MCF 10A (cell line): ENCODE measurements around the gene C11orf24. TPM values are rescaled to one million over a fixed set of nuclear protein-coding genes. Genes with fewer than 3 reads are reported as not detected.
"Not testable (repeated sequence)": the region's sequence is repeated elsewhere in the genome, so short reads cannot be mapped to it uniquely, and the experiment has no call there.

Source experiments
- BruUV-seq: library from RNA; stranded (reverse); fragments of 400-500 nt; replicated peaks from 2 replicates; lab custom pipeline; 2021; lab: Mats Ljungman, UMichigan
- CTCF ChIA-PET: fragments of 300-600 bp; sonication (Branson Sonifier 250); formaldehyde crosslinking; extraction: SDS; loops from one replicate; lab custom pipeline; 2021; ENCODE audit warnings: antibody characterized with exemption, inconsistent platforms; lab: Yijun Ruan, JAX
- POLR2A ChIA-PET: fragments of 300-600, 350-650 bp; sonication (Branson Sonifier 250); formaldehyde crosslinking; extraction: SDS; loops from one replicate; lab custom pipeline; 2020; ENCODE audit warnings: antibody characterized with exemption, inconsistent platforms; lab: Yijun Ruan, JAX
- DNase-seq: peaks from one replicate; pipeline ENCODE4 v3.0.0-alpha.2; 2018; ENCODE audit not compliant: unreplicated experiment
- H3K27ac Mint-ChIP-seq: one replicate; pipeline ENCODE4 v1.8.0; 2022; ENCODE audit warnings: mild to moderate bottlenecking, low read depth, mixed read lengths; ENCODE audit not compliant: unreplicated experiment
- H3K27me3 Mint-ChIP-seq: one replicate; pipeline ENCODE4 v1.8.0; 2022; ENCODE audit warnings: mixed read lengths; ENCODE audit not compliant: insufficient read depth, unreplicated experiment
- H3K36me3 Mint-ChIP-seq: one replicate; pipeline ENCODE4 v1.8.0; 2022; ENCODE audit warnings: mild to moderate bottlenecking, moderate library complexity, mixed read lengths; ENCODE audit not compliant: insufficient read depth, unreplicated experiment
- H3K4me1 Mint-ChIP-seq: one replicate; pipeline ENCODE4 v1.8.0; 2022; ENCODE audit warnings: mixed read lengths; ENCODE audit not compliant: insufficient read depth, unreplicated experiment
- H3K4me3 Mint-ChIP-seq: one replicate; pipeline ENCODE4 v1.8.0; 2022; ENCODE audit warnings: mild to moderate bottlenecking, moderate library complexity, mixed read lengths; ENCODE audit not compliant: unreplicated experiment
- H3K9me3 Mint-ChIP-seq: one replicate; pipeline ENCODE4 v1.8.0; 2022; ENCODE audit warnings: mixed read lengths; ENCODE audit not compliant: unreplicated experiment
- intact Hi-C: fragments of 100-400 bp; cut with micrococcal nuclease; formaldehyde crosslinking; loops from 2 replicates; pipeline ENCODE4 v1.14.1; 2022
- total RNA-seq: library from RNA; stranded (reverse); gene quantifications from 2 replicates; pipeline ENCODE4 v1.2.3, GENCODE V29; 2022
- TF ChIP-seq, protein P1 (sequence below): fragments of 200-600 bp; IDR thresholded peaks from one replicate; pipeline ENCODE4 v1.8.0; 2022; ENCODE audit warnings: antibody characterized with exemption, mild to moderate bottlenecking; ENCODE audit not compliant: unreplicated experiment

The C11orf24 gene
- total RNA-seq, 1 experiment from 2014 or later, result 69.2 TPM

DNA sequence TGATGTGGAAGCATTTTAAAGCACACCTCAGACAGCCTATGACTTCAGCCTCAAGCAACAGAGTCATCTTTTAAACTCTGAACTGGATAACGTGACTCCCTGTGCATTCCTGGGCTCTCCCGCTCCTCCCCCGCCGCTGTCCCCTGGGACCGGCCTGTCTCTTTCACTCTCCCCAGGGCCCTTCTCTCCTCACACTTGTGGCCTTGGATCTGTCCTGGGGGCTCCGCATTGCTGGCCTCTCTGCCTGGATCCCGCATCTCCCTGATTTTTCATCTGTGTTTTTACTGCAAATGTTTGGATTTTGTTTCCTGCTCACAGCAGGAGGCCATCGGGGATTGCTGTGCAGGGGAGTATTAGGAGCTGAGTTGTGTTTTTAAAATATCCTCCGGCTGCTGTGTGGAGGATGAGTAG lies 15.4 kb downstream of the C11orf24 start:
- H3K9me3 Mint-ChIP-seq, result no peaks in the 10 kb centered on the region
- intact Hi-C loops, result loop anchor here (5.0 kb wide), 1 partner anchor 1386 kb away; the partner anchor contains the start of gene CCND1
- H3K36me3 Mint-ChIP-seq, result peaks cover 8% of the 10 kb centered on the region
- TF ChIP-seq, protein P1, sequence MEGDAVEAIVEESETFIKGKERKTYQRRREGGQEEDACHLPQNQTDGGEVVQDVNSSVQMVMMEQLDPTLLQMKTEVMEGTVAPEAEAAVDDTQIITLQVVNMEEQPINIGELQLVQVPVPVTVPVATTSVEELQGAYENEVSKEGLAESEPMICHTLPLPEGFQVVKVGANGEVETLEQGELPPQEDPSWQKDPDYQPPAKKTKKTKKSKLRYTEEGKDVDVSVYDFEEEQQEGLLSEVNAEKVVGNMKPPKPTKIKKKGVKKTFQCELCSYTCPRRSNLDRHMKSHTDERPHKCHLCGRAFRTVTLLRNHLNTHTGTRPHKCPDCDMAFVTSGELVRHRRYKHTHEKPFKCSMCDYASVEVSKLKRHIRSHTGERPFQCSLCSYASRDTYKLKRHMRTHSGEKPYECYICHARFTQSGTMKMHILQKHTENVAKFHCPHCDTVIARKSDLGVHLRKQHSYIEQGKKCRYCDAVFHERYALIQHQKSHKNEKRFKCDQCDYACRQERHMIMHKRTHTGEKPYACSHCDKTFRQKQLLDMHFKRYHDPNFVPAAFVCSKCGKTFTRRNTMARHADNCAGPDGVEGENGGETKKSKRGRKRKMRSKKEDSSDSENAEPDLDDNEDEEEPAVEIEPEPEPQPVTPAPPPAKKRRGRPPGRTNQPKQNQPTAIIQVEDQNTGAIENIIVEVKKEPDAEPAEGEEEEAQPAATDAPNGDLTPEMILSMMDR, result no peak
- H3K4me1 Mint-ChIP-seq, result no peaks in the 10 kb centered on the region
- ChIA-PET POLR2A (interaction anchor here (1.0 to 1.5 kb wide), 4 partner anchors 10 to 43 kb away, joined by 3 to 5 read pairs (median 3); partner anchors contain the start of gene C11orf24), CTCF (interaction anchor here (0.6 to 4.7 kb wide), 16 partner anchors 12 to 504 kb away, joined by 3 to 150 read pairs (median 4); partner anchors contain the start of gene C11orf24)
- no peak overlapping the region for H3K4me3 Mint-ChIP-seq
- no peak overlapping the region for H3K27ac Mint-ChIP-seq
- BruUV-seq, result no TSS peak
- no peaks in the 10 kb centered on the region for H3K27me3 Mint-ChIP-seq
- DNase-seq, result no peak

DNA sequence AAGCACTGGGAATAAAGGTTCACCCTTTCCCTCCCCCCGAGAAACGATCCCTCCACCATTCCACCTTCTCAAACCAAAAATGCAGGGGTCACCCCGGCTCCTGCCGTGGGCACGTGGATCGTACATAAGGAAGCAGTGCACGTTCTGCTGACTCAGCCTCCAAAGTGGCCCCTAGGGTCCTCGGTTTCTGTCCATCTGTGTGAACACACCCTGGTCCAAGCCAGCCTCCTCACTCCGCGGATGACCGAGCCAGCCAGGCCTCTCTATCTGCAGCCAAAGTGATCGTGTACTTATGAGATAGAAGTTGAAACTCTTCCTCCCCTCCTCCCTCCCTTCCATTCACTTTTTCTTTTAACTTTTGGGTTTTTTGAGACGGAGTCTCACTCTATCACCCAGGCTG lies 16.2 kb downstream of the C11orf24 start:
- ChIA-PET POLR2A (interaction anchor here (1.1 kb wide), 1 partner anchor 16 kb away, joined by 3 read pairs; the partner anchor contains the start of gene C11orf24), CTCF (interaction anchor here (0.7 to 3.4 kb wide), 3 partner anchors 130 to 505 kb away, joined by 3 to 9 read pairs (median 8); no protein-coding TSS in a partner anchor)
- intact Hi-C loops, result loop anchor here (5.0 kb wide), 1 partner anchor 1387 kb away; the partner anchor contains the start of gene CCND1
- no TSS peak for BruUV-seq
- H3K27ac Mint-ChIP-seq, result no peak overlapping the region
- TF ChIP-seq, protein P1, result no peak
- no peak for DNase-seq
- H3K4me1 Mint-ChIP-seq, result no peaks in the 10 kb centered on the region
- H3K27me3 Mint-ChIP-seq, result no peaks in the 10 kb centered on the region
- peaks cover 4% of the 10 kb centered on the region for H3K36me3 Mint-ChIP-seq
- no peak overlapping the region for H3K4me3 Mint-ChIP-seq
- no peaks in the 10 kb centered on the region for H3K9me3 Mint-ChIP-seq

DNA sequence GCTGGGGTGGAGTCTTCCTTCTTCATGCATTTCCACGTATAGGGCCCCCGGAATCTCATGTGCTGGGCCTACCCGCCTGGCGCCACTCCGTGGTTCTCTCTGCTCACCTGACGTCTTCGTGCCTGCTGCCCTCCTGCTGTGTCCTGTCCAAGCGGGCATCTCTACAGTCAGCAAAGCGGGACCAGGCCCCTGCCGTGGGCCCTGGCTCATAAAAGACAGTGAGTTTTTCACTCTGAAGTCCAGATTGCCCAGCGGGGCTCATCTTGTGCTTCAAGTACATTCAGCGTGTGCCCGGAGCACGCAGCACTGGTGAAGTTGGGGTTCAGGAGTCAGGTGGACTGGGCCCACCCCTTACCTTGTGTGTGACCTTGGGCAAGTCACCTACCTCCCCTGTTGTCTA lies 17.4 kb downstream of the C11orf24 start:
- Mint-ChIP-seq H3K4me1 (no peaks in the 10 kb centered on the region), H3K27me3 (no peaks in the 10 kb centered on the region), H3K4me3 (no peak overlapping the region), H3K27ac (no peak overlapping the region), H3K9me3 (no peaks in the 10 kb centered on the region), H3K36me3 (no peaks in the 10 kb centered on the region)
- BruUV-seq, result no TSS peak
- POLR2A ChIA-PET, result no interaction called here
- intact Hi-C loops, result no loop called here
- TF ChIP-seq, protein P1, result no peak
- CTCF ChIA-PET, result interaction anchor here (3.6 kb wide), 1 partner anchor 43 kb away, joined by 37 read pairs; no protein-coding TSS in a partner anchor
- no peak for DNase-seq

DNA sequence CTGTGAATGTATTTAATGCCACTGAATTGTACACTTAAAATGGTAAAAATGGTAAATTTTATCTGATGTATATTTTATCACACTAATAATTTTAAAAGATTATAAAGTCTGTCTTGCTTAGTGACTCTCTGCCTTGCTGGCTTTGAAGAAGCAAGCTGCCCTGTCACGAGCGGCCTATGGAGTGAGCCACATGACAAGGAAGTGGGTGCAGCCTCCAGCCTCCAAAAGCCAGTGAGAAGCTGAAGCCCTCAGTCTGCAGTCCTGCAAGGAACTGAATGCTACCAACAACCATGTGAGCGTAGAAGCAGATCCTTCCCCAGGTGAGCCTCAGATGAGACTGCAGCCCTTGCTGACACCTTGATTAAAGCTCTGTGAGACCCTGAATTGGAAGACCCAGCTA lies 20.0 kb downstream of the C11orf24 start:
- H3K4me3 Mint-ChIP-seq, result no peak overlapping the region
- no peak for DNase-seq
- H3K4me1 Mint-ChIP-seq, result no peaks in the 10 kb centered on the region
- no TSS peak for BruUV-seq
- intact Hi-C loops, result no loop called here
- POLR2A ChIA-PET, result no interaction called here
- H3K9me3 Mint-ChIP-seq, result no peaks in the 10 kb centered on the region
- CTCF ChIA-PET, result interaction anchor here (0.6 to 3.6 kb wide), 3 partner anchors 46 to 132 kb away, joined by 3 to 37 read pairs (median 3); no protein-coding TSS in a partner anchor
- no peaks in the 10 kb centered on the region for H3K36me3 Mint-ChIP-seq
- TF ChIP-seq, protein P1, result no peak
- no peak overlapping the region for H3K27ac Mint-ChIP-seq
- no peaks in the 10 kb centered on the region for H3K27me3 Mint-ChIP-seq

DNA sequence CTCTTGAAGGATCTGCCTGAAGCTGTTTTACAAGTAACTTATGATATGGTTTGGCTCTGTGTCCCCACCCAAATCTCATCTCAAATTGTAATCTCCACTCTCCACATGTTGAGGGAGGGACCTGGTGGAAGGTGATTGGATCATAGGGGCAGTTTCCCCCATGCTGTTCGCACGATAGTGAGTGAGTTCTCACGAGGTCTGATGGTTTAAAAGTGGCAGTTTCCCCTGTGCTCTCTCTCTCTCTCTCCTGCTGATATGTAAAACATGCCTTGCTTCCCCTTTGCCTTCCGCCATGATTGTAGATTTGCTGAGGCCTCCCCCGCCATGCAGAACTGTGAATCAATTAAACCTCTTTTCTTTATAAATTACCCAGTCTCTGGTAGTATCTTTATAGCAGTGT lies 26.9 kb downstream of the C11orf24 start:
- POLR2A ChIA-PET, result interaction anchor here (0.6 kb wide), 1 partner anchor 55 kb away, joined by 3 read pairs; no protein-coding TSS in a partner anchor

DNA sequence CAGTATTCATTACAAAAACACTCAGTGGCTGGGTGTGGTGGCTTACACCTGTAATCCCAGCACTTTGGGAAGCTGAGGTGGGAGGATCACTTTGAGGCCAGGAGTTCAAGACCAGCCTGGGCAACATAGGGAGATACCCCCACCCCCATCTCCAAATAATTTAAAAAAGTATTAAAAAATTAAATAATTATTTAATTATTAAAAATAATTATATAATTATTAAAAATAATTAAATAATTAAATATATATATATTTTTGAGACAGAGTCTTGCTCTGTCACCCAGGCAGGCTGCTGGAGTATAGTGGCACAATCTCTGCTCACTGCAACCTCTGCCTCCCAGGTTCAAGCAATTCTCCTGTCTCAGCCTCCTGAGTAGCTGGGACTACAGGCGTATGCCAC lies 27.9 kb downstream of the C11orf24 start:
- H3K4me3 Mint-ChIP-seq, DNase-seq, intact Hi-C loops, H3K36me3 Mint-ChIP-seq, H3K9me3 Mint-ChIP-seq, BruUV-seq, POLR2A ChIA-PET, H3K4me1 Mint-ChIP-seq, H3K27ac Mint-ChIP-seq, H3K27me3 Mint-ChIP-seq: not testable (repeated sequence)
- CTCF ChIA-PET, result interaction anchor here (0.8 kb wide), 1 partner anchor 13 kb away, joined by 4 read pairs; no protein-coding TSS in a partner anchor

More for the DNA sequence above, 26.9 kb downstream of the C11orf24 start:
- H3K4me1 Mint-ChIP-seq, intact Hi-C loops, H3K27ac Mint-ChIP-seq, DNase-seq, H3K27me3 Mint-ChIP-seq, BruUV-seq, H3K36me3 Mint-ChIP-seq, H3K4me3 Mint-ChIP-seq, H3K9me3 Mint-ChIP-seq: not testable (repeated sequence)
- CTCF ChIA-PET, result interaction anchor here (0.8 kb wide), 1 partner anchor 12 kb away, joined by 4 read pairs; no protein-coding TSS in a partner anchor
